OCI-M2 (cell line): ENCODE results near the gene MUC5AC.
"Not testable (repeated sequence)": the region's sequence is repeated elsewhere in the genome, so short reads cannot be mapped to it uniquely, and the experiment has no call there.

Experiments
- DNase-seq: peaks from one replicate; lab custom pipeline; 2025; ENCODE audit not compliant: unreplicated experiment; lab: John Stamatoyannopoulos, UW

MUC5AC gene

GRCh38 chr11:1234771-1235305 is 77.1 kb downstream of the MUC5AC start:
- no peak for DNase-seq

- DNase-seq: no peak
Measured at GRCh38 chr11:1235306-1235900, 77.7 kb downstream of the MUC5AC start.

GRCh38 chr11:1235901-1236315 is 78.2 kb downstream of the MUC5AC start:
- no peak for DNase-seq

GRCh38 chr11:1236316-1237127 is 78.8 kb downstream of the MUC5AC start:
- DNase-seq: no peak

- no peak for DNase-seq
Measured at GRCh38 chr11:1237128-1237580, 79.4 kb downstream of the MUC5AC start.

- no peak for DNase-seq
Measured at GRCh38 chr11:1237851-1238250, 80.1 kb downstream of the MUC5AC start.

GRCh38 chr11:1238767-1239595 is 81.2 kb downstream of the MUC5AC start:
- no peak for DNase-seq

- DNase-seq: no peak
Measured at GRCh38 chr11:1239596-1240205, 81.9 kb downstream of the MUC5AC start.

GRCh38 chr11:1240771-1241170 is 83.0 kb downstream of the MUC5AC start:
- no peak for DNase-seq

- DNase-seq: no peak
Measured at GRCh38 chr11:1241706-1242105, 84.0 kb downstream of the MUC5AC start.

- DNase-seq: no peak
Measured at GRCh38 chr11:1242289-1242688, 84.5 kb downstream of the MUC5AC start.

- DNase-seq: not testable (repeated sequence)
Measured at GRCh38 chr11:1242751-1243150, 85.0 kb downstream of the MUC5AC start.

- not testable (repeated sequence) for DNase-seq
Measured at GRCh38 chr11:1243521-1243920, 85.8 kb downstream of the MUC5AC start.

GRCh38 chr11:1244557-1244956 is 86.8 kb downstream of the MUC5AC start:
- DNase-seq: not testable (repeated sequence)

GRCh38 chr11:1245717-1246116 is 88.0 kb downstream of the MUC5AC start:
- DNase-seq: not testable (repeated sequence)

- DNase-seq: not testable (repeated sequence)
Measured at GRCh38 chr11:1246301-1246700, 88.5 kb downstream of the MUC5AC start.

GRCh38 chr11:1247026-1247425 is 89.3 kb downstream of the MUC5AC start:
- DNase-seq: not testable (repeated sequence)

GRCh38 chr11:1248951-1249350 is 91.2 kb downstream of the MUC5AC start:
- DNase-seq: not testable (repeated sequence)

- not testable (repeated sequence) for DNase-seq
Measured at GRCh38 chr11:1250411-1250810, 92.7 kb downstream of the MUC5AC start.
